ENCODE data around the gene SDHB. TPM values are rescaled to one million over a fixed set of nuclear protein-coding genes. Genes with fewer than 3 reads are reported as not detected.

Gene SDHB
- total RNA-seq, 1 donor from 2014 or later = 113 TPM

- DNase-seq (ENCODE audit: low spot score) = no peak
These were observed 65.6 kb downstream of the SDHB start for GRCh38 chr1:16988210-16988609.

- DNase-seq (ENCODE audit: low spot score) = no peak
These were observed 66.9 kb downstream of the SDHB start for GRCh38 chr1:16986962-16987361.

GRCh38 chr1:16986560-16986959, 67.3 kb downstream of the SDHB start:
- no peak for DNase-seq (ENCODE audit: low spot score)

- DNase-seq (ENCODE audit: low spot score) = no peak
These were observed 67.7 kb downstream of the SDHB start for GRCh38 chr1:16986113-16986512.

- DNase-seq (ENCODE audit: low spot score) = peak; percentile 94
These were observed 69.1 kb downstream of the SDHB start for GRCh38 chr1:16984717-16985116.

GRCh38 chr1:16983649-16984048, 70.2 kb downstream of the SDHB start:
- DNase-seq (ENCODE audit: low spot score) = no peak

GRCh38 chr1:16982902-16983301, 70.9 kb downstream of the SDHB start:
- no peak for DNase-seq (ENCODE audit: low spot score)

- no peak for DNase-seq (ENCODE audit: low spot score)
These were observed 72.5 kb downstream of the SDHB start for GRCh38 chr1:16981269-16981849.

GRCh38 chr1:16980473-16981268, 73.2 kb downstream of the SDHB start, which contains the start of gene MFAP2:
MFAP2 (minus strand) TSS chr1:16980620; CDS start chr1:16978273, 2,347 bp downstream.
- DNase-seq (ENCODE audit: low spot score) = no peak

GRCh38 chr1:16979475-16980327, 74.1 kb downstream of the SDHB start:
- DNase-seq (ENCODE audit: low spot score) = no peak

GRCh38 chr1:16978567-16979474, 75.0 kb downstream of the SDHB start:
- DNase-seq (ENCODE audit: low spot score) = no peak

GRCh38 chr1:16978139-16978538, 75.7 kb downstream of the SDHB start:
- DNase-seq (ENCODE audit: low spot score) = no peak

GRCh38 chr1:16977377-16977776, 76.5 kb downstream of the SDHB start:
- DNase-seq (ENCODE audit: low spot score) = no peak

- DNase-seq (ENCODE audit: low spot score) = no peak
These were observed 76.9 kb downstream of the SDHB start for GRCh38 chr1:16976966-16977365.

GRCh38 chr1:16975838-16976237, 78.0 kb downstream of the SDHB start:
- DNase-seq (ENCODE audit: low spot score) = no peak

- DNase-seq (ENCODE audit: low spot score) = no peak
These were observed 78.6 kb downstream of the SDHB start for GRCh38 chr1:16975211-16975610.

GRCh38 chr1:16973215-16973614, 80.6 kb downstream of the SDHB start:
- DNase-seq (ENCODE audit: low spot score) = no peak

GRCh38 chr1:16972189-16972895, 81.5 kb downstream of the SDHB start:
- DNase-seq (ENCODE audit: low spot score) = no peak

- DNase-seq (ENCODE audit: low spot score) = no peak
These were observed 82.3 kb downstream of the SDHB start for GRCh38 chr1:16971341-16972188.
